Activated naive CD4-positive, alpha-beta T cell treated with anti-CD3 and anti-CD28 coated beads for 36 hours (primary cell): ENCODE measurements around the gene TPD52L3. TPM values are rescaled to one million over a fixed set of nuclear protein-coding genes. Genes with fewer than 3 reads are reported as not detected.

Experiments used
- CTCF ChIA-PET: fragments of 350-600 bp; sonication (Branson Sonifier 250); formaldehyde crosslinking; loops from one replicate; lab custom pipeline; 2021; ENCODE audit warnings: antibody characterized with exemption; lab: Charles Lee
- DNase-seq: peaks from one replicate; pipeline ENCODE4 v3.0.0-alpha.2; 2020
- H3K27ac Mint-ChIP-seq: one replicate; pipeline ENCODE4 v1.8.0; 2021; ENCODE audit warnings: mild to moderate bottlenecking, mixed read lengths
- H3K27me3 Mint-ChIP-seq: one replicate; pipeline ENCODE4 v1.8.0; 2021; ENCODE audit warnings: low read depth, mixed read lengths
- H3K36me3 Mint-ChIP-seq: one replicate; pipeline ENCODE4 v1.8.0; 2021; ENCODE audit warnings: low read depth, mixed read lengths
- H3K4me1 Mint-ChIP-seq: one replicate; pipeline ENCODE4 v1.8.0; 2021; ENCODE audit warnings: low read depth, mixed read lengths
- H3K4me3 Mint-ChIP-seq: one replicate; pipeline ENCODE4 v1.8.0; 2021; ENCODE audit warnings: mild to moderate bottlenecking, moderate library complexity, mixed read lengths
- H3K9me3 Mint-ChIP-seq: one replicate; pipeline ENCODE4 v1.8.0; 2021; ENCODE audit warnings: mixed read lengths
- intact Hi-C: fragments of 100-400 bp; cut with micrococcal nuclease; formaldehyde crosslinking; loops from one replicate; pipeline ENCODE4 v1.15.1; 2023
- total RNA-seq, 2 experiments: library from RNA; stranded (reverse); gene quantifications; one replicate each; pipeline ENCODE4 v1.2.3, GENCODE V29; 2021

The TPD52L3 gene
- total RNA-seq, 2 experiments from 2014 or later: not detected

DNA sequence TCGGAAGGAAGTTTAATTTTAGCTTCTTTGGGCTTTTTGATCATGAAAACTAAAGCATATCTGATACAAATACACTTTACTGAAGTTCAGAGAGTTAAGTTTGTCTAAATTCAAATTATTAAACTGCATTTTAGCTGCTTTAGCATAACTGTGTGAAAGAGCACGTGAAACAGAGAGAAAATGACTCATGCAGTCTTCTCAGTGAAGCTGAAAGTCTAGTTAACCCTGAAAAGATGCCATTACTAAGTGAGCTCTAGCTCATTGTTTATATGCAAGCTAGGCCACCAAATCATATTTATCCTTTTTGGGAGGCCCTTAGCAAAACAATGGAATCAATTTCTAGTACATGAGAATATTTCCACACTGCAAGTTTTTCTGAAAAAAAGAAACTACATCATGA lies 27.6 kb downstream of the TPD52L3 start:
- CTCF ChIA-PET: interaction anchor here (0.6 to 7.0 kb wide), 12 partner anchors 9 to 401 kb away, joined by 3 to 107 read pairs (median 6); partner anchors contain the start of gene UHRF2
- intact Hi-C loops: loop anchor here (1.0 to 2.0 kb wide), 3 partner anchors 58 to 383 kb away; partner anchors contain the start of gene UHRF2
- Mint-ChIP-seq H3K27me3 (peaks cover 2% of the 10 kb centered on the region), H3K4me1 (peaks cover 10% of the 10 kb centered on the region), H3K9me3 (no peaks in the 10 kb centered on the region), H3K27ac (no peak overlapping the region), H3K36me3 (no peaks in the 10 kb centered on the region), H3K4me3 (no peak overlapping the region)
- DNase-seq: no peak

DNA sequence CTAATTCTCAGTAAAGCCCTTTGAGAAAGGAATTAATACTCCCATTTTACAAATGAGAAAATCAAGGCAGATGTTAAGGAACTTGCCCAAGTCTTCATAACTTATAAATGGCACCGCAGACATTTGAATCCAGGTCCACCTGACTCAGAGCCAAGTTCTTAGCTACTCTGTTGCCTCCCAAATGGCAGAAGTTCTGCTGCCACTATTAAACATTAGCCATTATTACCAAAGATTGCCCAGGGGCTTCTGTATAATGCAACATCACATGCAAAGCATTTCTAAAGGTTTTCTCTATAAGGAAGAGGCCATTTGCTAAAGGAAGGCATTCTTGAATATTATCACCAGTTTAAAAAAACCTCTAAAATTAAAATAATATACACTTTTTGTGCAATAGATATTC lies 28.3 kb downstream of the TPD52L3 start:
- Mint-ChIP-seq H3K27ac (no peak overlapping the region), H3K27me3 (peaks cover 2% of the 10 kb centered on the region), H3K36me3 (no peaks in the 10 kb centered on the region), H3K4me1 (peaks cover 10% of the 10 kb centered on the region), H3K4me3 (no peak overlapping the region), H3K9me3 (no peaks in the 10 kb centered on the region)
- DNase-seq: no peak
- intact Hi-C loops: no loop called here
- CTCF ChIA-PET: interaction anchor here (0.6 to 7.0 kb wide), 6 partner anchors 8 to 381 kb away, joined by 3 to 107 read pairs (median 8); partner anchors contain the start of gene UHRF2

- no peak overlapping the region for H3K27ac Mint-ChIP-seq
- DNase-seq: no peak
- no peaks in the 10 kb centered on the region for H3K36me3 Mint-ChIP-seq
- CTCF ChIA-PET: interaction anchor here (0.5 to 7.0 kb wide), 5 partner anchors 10 to 229 kb away, joined by 3 to 107 read pairs (median 7); partner anchors contain the start of gene UHRF2
- H3K9me3 Mint-ChIP-seq: no peaks in the 10 kb centered on the region
- H3K27me3 Mint-ChIP-seq: peaks cover 2% of the 10 kb centered on the region
- intact Hi-C loops: no loop called here
- H3K4me3 Mint-ChIP-seq: no peak overlapping the region
- peaks cover 10% of the 10 kb centered on the region for H3K4me1 Mint-ChIP-seq
Observed at GRCh38 chr9:6356904-6357303, 28.7 kb downstream of the TPD52L3 start.

GRCh38 chr9:6367128-6367890 lies 39.1 kb downstream of the TPD52L3 start:
- DNase-seq: no peak
- H3K27ac Mint-ChIP-seq: no peak overlapping the region
- H3K9me3 Mint-ChIP-seq: peaks cover 10% of the 10 kb centered on the region
- CTCF ChIA-PET: interaction anchor here (1.0 kb wide), 1 partner anchor 11 kb away, joined by 7 read pairs; no protein-coding TSS in a partner anchor
- H3K27me3 Mint-ChIP-seq: no peaks in the 10 kb centered on the region
- H3K4me1 Mint-ChIP-seq: no peaks in the 10 kb centered on the region
- H3K36me3 Mint-ChIP-seq: peaks cover 3% of the 10 kb centered on the region
- intact Hi-C loops: no loop called here
- no peak overlapping the region for H3K4me3 Mint-ChIP-seq

DNA sequence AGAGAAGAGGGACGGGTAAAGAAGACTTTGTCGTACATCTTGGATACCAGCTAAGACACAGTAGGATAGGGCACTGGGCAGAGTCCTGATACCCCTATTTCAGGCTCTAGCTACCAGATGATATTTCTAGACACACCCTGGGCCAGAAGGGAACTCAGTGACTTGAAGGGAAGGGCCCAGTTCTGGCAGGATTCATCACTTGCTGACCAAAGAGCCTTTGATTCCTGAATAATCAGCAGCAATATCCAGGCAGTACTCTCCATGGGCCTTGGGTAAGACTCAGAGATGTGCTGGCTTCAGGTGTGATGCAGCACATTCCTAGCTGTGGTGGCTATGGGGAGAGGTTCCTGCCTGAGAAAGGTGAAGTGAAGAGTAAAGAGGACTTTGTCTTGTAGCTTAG lies 40.7 kb downstream of the TPD52L3 start:
- peaks cover 3% of the 10 kb centered on the region for H3K36me3 Mint-ChIP-seq
- peaks cover under 1% of the 10 kb centered on the region for H3K27me3 Mint-ChIP-seq
- intact Hi-C loops: no loop called here
- DNase-seq: no peak
- peaks cover 10% of the 10 kb centered on the region for H3K9me3 Mint-ChIP-seq
- H3K4me3 Mint-ChIP-seq: no peak overlapping the region
- no peak overlapping the region for H3K27ac Mint-ChIP-seq
- CTCF ChIA-PET: no interaction called here
- H3K4me1 Mint-ChIP-seq: no peaks in the 10 kb centered on the region

Other genes with a start within 250 kb of the TPD52L3 start
- not detected for gene IL33, start 112.6 kb upstream of the TPD52L3 start, total RNA-seq
- gene UHRF2, start 84.8 kb downstream of the TPD52L3 start, total RNA-seq: 10 to 100 TPM; 62.7 to 71.5 TPM